Stimulated activated CD4-positive, alpha-beta T cell treated with anti-CD3 and anti-CD28 coated beads, Interleukin-4, amount 100 ng/mL, for 24 hours (primary cell): ENCODE data around the gene CDK2.

Source experiments
- DNase-seq: peaks from one replicate; pipeline ENCODE4 v3.0.0-alpha.2; 2020

Gene CDK2

DNA sequence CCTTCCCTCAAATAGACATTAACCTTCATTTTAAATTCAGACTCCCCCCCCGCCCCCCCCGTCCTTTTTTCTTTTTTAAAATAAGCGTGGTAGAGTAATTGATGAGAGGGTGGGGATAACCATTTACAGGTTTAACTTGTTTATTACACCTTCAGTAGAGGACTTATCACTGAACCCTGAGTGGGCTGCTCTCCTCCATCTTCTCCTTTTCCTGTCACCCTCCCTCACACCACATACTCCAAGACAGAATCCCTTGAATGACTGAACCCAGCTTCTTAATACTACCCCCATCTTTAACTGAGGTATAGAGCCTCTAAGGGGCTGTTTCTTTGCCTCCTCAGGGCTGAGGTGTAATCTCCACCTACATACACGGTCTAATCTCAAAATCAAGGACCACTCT, 50.6 kb downstream of the CDK2 start:
- DNase-seq: no peak

DNA sequence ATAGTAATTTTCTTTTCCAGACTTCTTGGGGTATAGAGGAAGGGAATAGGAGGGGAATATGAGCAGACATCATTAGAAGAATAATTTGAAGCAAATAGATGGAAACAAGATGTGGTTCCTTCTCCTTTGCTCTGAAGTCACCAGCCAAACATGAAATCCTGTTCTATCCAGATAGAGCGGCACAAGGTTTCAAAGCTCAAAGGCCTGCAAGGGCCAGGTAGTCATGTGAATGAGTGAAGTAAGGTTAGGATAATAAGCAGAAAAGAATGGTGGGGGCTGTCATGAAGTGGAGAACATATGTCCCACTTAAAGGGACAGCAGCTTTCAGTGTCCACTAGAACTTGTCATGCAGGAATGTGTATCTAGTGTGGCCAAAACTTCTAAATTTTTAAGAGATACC, 51.7 kb downstream of the CDK2 start:
- DNase-seq: no peak

GRCh38 chr12:56020423-56021184, 54.0 kb downstream of the CDK2 start, which contains the start of gene IKZF4:
Gene IKZF4 (plus strand): TSS chr12:56021043. CDS start chr12:56021494, 451 bp downstream.
- DNase-seq: no peak

DNA sequence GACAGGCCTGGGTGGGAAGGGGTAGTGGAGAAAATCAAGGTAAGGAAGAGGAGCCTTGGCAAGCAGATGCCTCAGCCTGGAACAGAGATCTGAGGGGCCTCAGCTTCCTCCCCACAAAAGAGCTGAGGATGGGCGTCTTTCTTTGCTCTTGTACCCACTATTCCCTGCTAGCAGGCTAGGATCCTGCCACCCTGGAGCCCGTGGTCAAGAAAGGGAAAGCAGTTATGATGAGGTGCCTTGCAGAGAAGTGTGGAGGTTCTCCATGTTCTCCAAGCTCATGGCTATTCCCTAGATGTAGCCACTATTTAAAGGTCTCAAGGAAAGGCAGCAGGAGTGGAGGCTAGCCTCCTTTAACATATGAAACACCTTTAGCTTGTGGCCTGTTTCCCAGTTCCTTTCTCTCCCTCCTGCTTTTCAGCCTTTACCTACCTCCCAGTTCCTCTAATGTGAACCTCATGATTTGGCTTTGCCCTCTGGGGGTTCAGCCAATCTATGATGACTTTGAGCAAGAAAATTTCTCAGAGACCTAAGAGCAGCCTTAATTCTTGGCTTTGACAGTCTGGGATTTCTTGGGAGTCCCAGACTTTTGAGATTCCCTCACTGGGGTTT, 55.4 kb downstream of the CDK2 start:
- DNase-seq: no peak
